ENCODE measurements around the gene SF3B5. TPM values are rescaled to one million over a fixed set of nuclear protein-coding genes. Genes with fewer than 3 reads are reported as not detected.

SF3B5 gene
- polyA plus RNA-seq, 3 donors: 119 to 157 (median 137) TPM

Other genes with a start within 250 kb of the SF3B5 start
- not detected for gene ZC2HC1B, start 231.1 kb downstream of the SF3B5 start, polyA plus RNA-seq (ENCODE audit: insufficient read length in 3 of 3)
- 100 to 1,000 TPM in 1 of 3 donors, 10 to 100 TPM in 2; 84.6 to 119 (median 88.3) TPM for gene PLAGL1, start 87.3 kb downstream of the SF3B5 start, polyA plus RNA-seq (ENCODE audit: insufficient read length in 3 of 3)
- gene STX11, start 54.9 kb upstream of the SF3B5 start, polyA plus RNA-seq (ENCODE audit: insufficient read length in 3 of 3): 1 to 10 TPM in 1 of 3 donors, under 1 TPM in 2; 0.81 to 1.3 (median 0.95) TPM
- 100 to 1,000 TPM; 139 to 167 (median 140) TPM for gene UTRN, start 189.8 kb upstream of the SF3B5 start, polyA plus RNA-seq (ENCODE audit: insufficient read length in 3 of 3)